Stimulated activated naive CD4-positive, alpha-beta T cell treated with Interleukin-2 at 50 U/mL for 16 hours (primary cell): Measurements from ENCODE around the gene CCN5.
A peak's percentile ranks its signal among the peaks of the same experiment; 100 is the strongest.

Experiments used
- DNase-seq: peaks from one replicate; lab custom pipeline; 2025; lab: John Stamatoyannopoulos, UW

The CCN5 gene

GRCh38 chr20:44716309-44717106 is 1.3 kb downstream of the CCN5 start:
- no peak for DNase-seq

GRCh38 chr20:44717986-44718385 is 2.8 kb downstream of the CCN5 start:
- DNase-seq: no peak

GRCh38 chr20:44719841-44720240 is 4.7 kb downstream of the CCN5 start:
- DNase-seq: no peak

GRCh38 chr20:44720621-44720996 is 5.4 kb downstream of the CCN5 start:
- no peak for DNase-seq

GRCh38 chr20:44720997-44721784 is 6.0 kb downstream of the CCN5 start:
- no peak for DNase-seq

- no peak for DNase-seq
These were observed 6.6 kb downstream of the CCN5 start for GRCh38 chr20:44721785-44722054.

- DNase-seq: no peak
These were observed 7.8 kb downstream of the CCN5 start for GRCh38 chr20:44722990-44723389.

- DNase-seq: no peak
These were observed 8.2 kb downstream of the CCN5 start for GRCh38 chr20:44723391-44723790.

GRCh38 chr20:44723798-44724362 is 8.7 kb downstream of the CCN5 start:
- DNase-seq: no peak

- no peak for DNase-seq
These were observed 9.4 kb downstream of the CCN5 start for GRCh38 chr20:44724423-44725091.

GRCh38 chr20:44725837-44726236 is 10.7 kb downstream of the CCN5 start:
- DNase-seq: no peak

- DNase-seq: no peak
These were observed 11.9 kb downstream of the CCN5 start for GRCh38 chr20:44727039-44727438.

- no peak for DNase-seq
These were observed 12.5 kb downstream of the CCN5 start for GRCh38 chr20:44727651-44728050.

GRCh38 chr20:44728801-44729443 is 13.8 kb downstream of the CCN5 start:
- DNase-seq: no peak

- DNase-seq: no peak
These were observed 15.3 kb downstream of the CCN5 start for GRCh38 chr20:44730441-44730840.

- DNase-seq: no peak
These were observed 16.5 kb downstream of the CCN5 start for GRCh38 chr20:44731657-44732056.

GRCh38 chr20:44732327-44732726 is 17.2 kb downstream of the CCN5 start:
- DNase-seq: no peak

- DNase-seq: peak; percentile 37
These were observed 18.3 kb downstream of the CCN5 start for GRCh38 chr20:44733341-44734069.

GRCh38 chr20:44734938-44735337 is 19.8 kb downstream of the CCN5 start:
- DNase-seq: no peak

GRCh38 chr20:44735816-44736169 is 20.6 kb downstream of the CCN5 start:
- no peak for DNase-seq

GRCh38 chr20:44736170-44737021 is 21.2 kb downstream of the CCN5 start:
- DNase-seq: no peak
